Lung (tissue), 12 donors: ENCODE measurements around the gene ACBD6. TPM values are rescaled to one million over a fixed set of nuclear protein-coding genes. Genes with fewer than 3 reads are reported as not detected.
A peak's percentile ranks its signal among the peaks of the same experiment; 100 is the strongest.

Source experiments
- ATAC-seq: fragments of 200-7000 bp; cut with Tn5 transposase; one replicate; pipeline ENCODE4 v1.9.1; 2020; ENCODE audit warnings: moderate number of reproducible peaks; ENCODE audit not compliant: insufficient read depth, low FRiP score
- DNase-seq, 3 donors: peaks; one replicate each; pipeline ENCODE4 v3.0.0-alpha.2; 2013 to 2017
- H3K27ac ChIP-seq, 2 donors: one replicate each; pipeline ENCODE4 v1.5.1; 2013; ENCODE audit warnings: mild to moderate bottlenecking in 2 of 2, moderate library complexity in 2 of 2, control low read depth in 1 of 2, inconsistent platforms in 1 of 2, low read depth in 1 of 2, low read length in 1 of 2
- H3K27me3 ChIP-seq, 3 donors: one replicate each; pipeline ENCODE4 v1.5.1; 2013; ENCODE audit warnings: low read length in 2 of 3; ENCODE audit not compliant: control insufficient read depth in 3 of 3, insufficient read depth in 3 of 3
- H3K36me3 ChIP-seq, 4 donors: one replicate each; pipeline ENCODE4 v1.5.1; 2013; ENCODE audit warnings: low read length in 4 of 4, mild to moderate bottlenecking in 1 of 4, moderate library complexity in 1 of 4; ENCODE audit not compliant: control insufficient read depth in 4 of 4, insufficient read depth in 4 of 4
- H3K4me1 ChIP-seq, 5 donors: one replicate each; pipeline ENCODE4 v1.5.1; 2013; ENCODE audit warnings: low read length in 5 of 5, mild to moderate bottlenecking in 2 of 5, moderate library complexity in 1 of 5; ENCODE audit not compliant: control insufficient read depth in 5 of 5, insufficient read depth in 5 of 5
- H3K4me3 ChIP-seq: one replicate; pipeline ENCODE4 v1.5.1; 2013; ENCODE audit warnings: mild to moderate bottlenecking, control low read depth, moderate library complexity
- H3K9ac ChIP-seq, 2 donors: one replicate each; pipeline ENCODE4 v1.5.1; 2013; ENCODE audit warnings: low read length in 2 of 2, control low read depth in 1 of 2; ENCODE audit not compliant: insufficient read depth in 1 of 2
- H3K9me3 ChIP-seq, 4 donors: one replicate each; pipeline ENCODE4 v1.5.1; 2013; ENCODE audit warnings: low read length in 3 of 4, mild to moderate bottlenecking in 1 of 4, moderate library complexity in 1 of 4; ENCODE audit not compliant: control insufficient read depth in 4 of 4, insufficient read depth in 3 of 4
- CTCF ChIP-seq: IDR thresholded peaks from 2 replicates; pipeline ENCODE4 v1.5.1; 2012; ENCODE audit warnings: mild to moderate bottlenecking; ENCODE audit errors: control extremely low read depth, extremely low read depth
- WGBS, 2 donors: extraction: QIAGEN DNeasy Blood & Tissue Kit; methylation state at CpG; one replicate each; pipeline ENCODE4 v1.1.7; 2013; 5-methylcytosine and 5-hydroxymethylcytosine counted together
- polyA plus RNA-seq, 2 donors: library from polyadenylated mRNA; stranded (reverse); fragments of 200-250 nt; gene quantifications; one replicate each; pipeline ENCODE4 v1.2.1, GENCODE V29; 2013
- total RNA-seq, 2 donors: library from RNA; depleted of rRNA in 1 of 2; stranded (reverse); fragments of >200 nt in 1 of 2; gene quantifications; one replicate each; pipeline ENCODE4 v1.2.1, GENCODE V29; 2014 to 2021
- donor health status: control.
- donor health status: control.
- donor health status: Bipolar disorder and iron deficiency.
- donor health status: healthy.
- donor health status: DM: yes; HTN: yes; CAD: no.

Gene ACBD6
- total and polyA plus RNA-seq, 4 donors, result 28.1 to 53.3 (median 41.1) TPM

GRCh38 chr1:180358649-180359048 lies 143.7 kb downstream of the ACBD6 start:
- Histone ChIP-seq H3K4me3 (no peak overlapping the region), H3K36me3 (no peaks in the 10 kb centered on the region), H3K9me3 (no peaks in the 10 kb centered on the region), H3K4me1 (peaks cover 0 to 12% (median 3%) of the 10 kb centered on the region in 5 donors), H3K27me3 (no peaks in the 10 kb centered on the region), H3K27ac (no peak overlapping the region), H3K9ac (no peak overlapping the region)
- ATAC-seq (no peak), DNase-seq (peak; percentile 66 to 81 (median 75))
- TF ChIP-seq CTCF, result no peak
- WGBS, 2 donors, result 60 to 64% methylated on average over 1 of the region's 1 CpG

- 95 to 98% methylated on average over 2 of the region's 2 CpGs for whole genome bisulfite sequencing, 2 donors
- TF ChIP-seq CTCF, result no peak
- Histone ChIP-seq H3K9me3 (peaks cover 0 to 2% (median 0%) of the 10 kb centered on the region in 4 donors), H3K27me3 (no peaks in the 10 kb centered on the region), H3K36me3 (no peaks in the 10 kb centered on the region), H3K9ac (no peak overlapping the region), H3K4me1 (peaks cover 0 to 6% (median 3%) of the 10 kb centered on the region in 5 donors), H3K4me3 (no peak overlapping the region), H3K27ac (no peak overlapping the region)
- DNase-seq (no peak), ATAC-seq (no peak)
These were observed 148.4 kb downstream of the ACBD6 start for GRCh38 chr1:180353945-180354344.

- H3K9ac ChIP-seq, result no peak overlapping the region
- H3K4me1 ChIP-seq, result peaks cover 0 to 2% (median 0%) of the 10 kb centered on the region in 5 donors
- no peaks in the 10 kb centered on the region for H3K27me3 ChIP-seq
- no peak overlapping the region for H3K4me3 ChIP-seq
- no peak for TF ChIP-seq CTCF
- no peaks in the 10 kb centered on the region for H3K36me3 ChIP-seq
- 97 to 98% methylated on average over 2 of the region's 2 CpGs for WGBS, 2 donors
- no peak overlapping the region for H3K27ac ChIP-seq
- peaks cover 0 to 2% (median 0%) of the 10 kb centered on the region in 4 donors for H3K9me3 ChIP-seq
- ATAC-seq (no peak), DNase-seq (no peak)
These were observed 149.8 kb downstream of the ACBD6 start for GRCh38 chr1:180352588-180352987.

- Histone ChIP-seq H3K27ac (no peak overlapping the region), H3K9ac (no peak overlapping the region), H3K4me1 (peaks cover 0 to 2% (median 0%) of the 10 kb centered on the region in 5 donors), H3K27me3 (no peaks in the 10 kb centered on the region), H3K9me3 (peaks cover 0 to 2% (median 0%) of the 10 kb centered on the region in 4 donors), H3K4me3 (no peak overlapping the region), H3K36me3 (no peaks in the 10 kb centered on the region)
- TF ChIP-seq CTCF, result no peak
- WGBS, 2 donors, result 92% methylated on average over 4 of the region's 4 CpGs
- ATAC-seq (no peak), DNase-seq (no peak)
These were observed 150.4 kb downstream of the ACBD6 start for GRCh38 chr1:180352021-180352420.
